Lower leg skin (tissue), 3 donors: ENCODE results near the gene LRRC14B.
"Not testable (repeated sequence)": the region's sequence is repeated elsewhere in the genome, so short reads cannot be mapped to it uniquely, and the experiment has no call there.

Source experiments
- CTCF ChIP-seq, 3 donors: fragments of 450-650 bp; IDR thresholded peaks; one replicate each; pipeline ENCODE4 v1.5.1; 2016; ENCODE audit warnings: antibody characterized with exemption in 3 of 3, mild to moderate bottlenecking in 3 of 3, moderate library complexity in 2 of 3
- POLR2A ChIP-seq, 2 donors: fragments of 450-650 bp; IDR thresholded peaks; one replicate each; pipeline ENCODE4 v1.6.1; 2016 to 2017; ENCODE audit warnings: antibody characterized with exemption in 2 of 2, mild to moderate bottlenecking in 1 of 2, moderate library complexity in 1 of 2

- not testable (repeated sequence) for TF ChIP-seq CTCF, POLR2A (IDR thresholded peaks at IDR 0.05)
Measured at GRCh38 chr5:222951-223715, 31.8 kb downstream of the LRRC14B start.
